Measurements from ENCODE around the gene CLCN2. TPM values are rescaled to one million over a fixed set of nuclear protein-coding genes. Genes with fewer than 3 reads are reported as not detected.
A peak's percentile ranks its signal among the peaks of the same experiment; 100 is the strongest.

Gene CLCN2
- 1 to 10 TPM; 2.3 to 2.6 TPM for total RNA-seq
- long read RNA-seq, partial matches to known transcripts = 0 of 1 reads
- long read RNA-seq, other reads (novel, unspliced or antisense) = 1 of 1 reads

GRCh38 chr3:184361532-184361931, at the start of gene CLCN2, which contains the start of gene POLR2H:
CLCN2 (minus strand) TSS chr3:184361605; CDS start chr3:184361479, 126 bp downstream.
POLR2H (plus strand) TSS chr3:184361710; CDS start chr3:184363493, 1,783 bp downstream.
- DNase-seq (peak; percentile 70), ATAC-seq (peak; percentile 72 to 74)
- intact Hi-C loops (cut with DNase I) = no loop called here

GRCh38 chr3:184409946-184410500, 48.6 kb upstream of the CLCN2 start:
- intact Hi-C loops (cut with DNase I) = loop anchor here in 1 of 2 donors (10.0 kb wide), 1 partner anchor 105 kb away; no protein-coding TSS in a partner anchor
- ATAC-seq (no peak), DNase-seq (no peak)

- DNase-seq (no peak), ATAC-seq (no peak)
- intact Hi-C loops (cut with DNase I) = no loop called here
Measured at GRCh38 chr3:184409331-184409926, 48.0 kb upstream of the CLCN2 start.

- no peak for DNase-seq
- ATAC-seq = no peak
- intact Hi-C loops (cut with DNase I) = no loop called here
Measured at GRCh38 chr3:184405075-184406030, 43.9 kb upstream of the CLCN2 start.

- intact Hi-C loops (cut with DNase I) = no loop called here
- peak in 1 of 2 donors; percentile 90 for ATAC-seq
- DNase-seq = no peak
Measured at GRCh38 chr3:184399410-184399809, 38.0 kb upstream of the CLCN2 start.

GRCh38 chr3:184395320-184395660, 33.9 kb upstream of the CLCN2 start:
- intact Hi-C loops (cut with DNase I) = no loop called here
- DNase-seq (no peak), ATAC-seq (no peak)

- no peak for ATAC-seq
- DNase-seq = no peak
- intact Hi-C loops (cut with DNase I) = no loop called here
Measured at GRCh38 chr3:184391266-184391665, 29.9 kb upstream of the CLCN2 start.

- intact Hi-C loops (cut with DNase I) = loop anchor here in 1 of 2 donors (10.0 kb wide), 1 partner anchor 395 kb away; no protein-coding TSS in a partner anchor
- ATAC-seq (no peak), DNase-seq (no peak)
Measured at GRCh38 chr3:184389935-184390528, 28.6 kb upstream of the CLCN2 start.

GRCh38 chr3:184389384-184389783, 28.0 kb upstream of the CLCN2 start:
- ATAC-seq (no peak), DNase-seq (no peak)
- intact Hi-C loops (cut with DNase I) = loop anchor here in 1 of 2 donors (10.0 kb wide), 1 partner anchor 395 kb away; no protein-coding TSS in a partner anchor

- DNase-seq = no peak
- no peak for ATAC-seq
- intact Hi-C loops (cut with DNase I) = loop anchor here in 1 of 2 donors (10.0 kb wide), 1 partner anchor 396 kb away; no protein-coding TSS in a partner anchor
Measured at GRCh38 chr3:184388936-184389230, 27.5 kb upstream of the CLCN2 start.

- intact Hi-C loops (cut with DNase I) = loop anchor here in 1 of 2 donors (10.0 kb wide), 1 partner anchor 396 kb away; no protein-coding TSS in a partner anchor
- no peak for DNase-seq
- ATAC-seq = no peak
Measured at GRCh38 chr3:184388164-184388935, 26.9 kb upstream of the CLCN2 start.

- DNase-seq (no peak), ATAC-seq (no peak)
- intact Hi-C loops (cut with DNase I) = loop anchor here in 1 of 2 donors (10.0 kb wide), 1 partner anchor 398 kb away; no protein-coding TSS in a partner anchor
Measured at GRCh38 chr3:184387174-184387714, 25.8 kb upstream of the CLCN2 start.

GRCh38 chr3:184386047-184386806, 24.8 kb upstream of the CLCN2 start:
- intact Hi-C loops (cut with DNase I) = loop anchor here in 1 of 2 donors (10.0 kb wide), 1 partner anchor 399 kb away; no protein-coding TSS in a partner anchor
- ATAC-seq (no peak), DNase-seq (no peak)

- no peak for DNase-seq
- intact Hi-C loops (cut with DNase I) = loop anchor here in 1 of 2 donors (10.0 kb wide), 1 partner anchor 400 kb away; no protein-coding TSS in a partner anchor
- no peak for ATAC-seq
Measured at GRCh38 chr3:184384856-184385422, 23.5 kb upstream of the CLCN2 start.

GRCh38 chr3:184384342-184384741, 22.9 kb upstream of the CLCN2 start:
- ATAC-seq = no peak
- intact Hi-C loops (cut with DNase I) = loop anchor here in 1 of 2 donors (10.0 kb wide), 1 partner anchor 400 kb away; no protein-coding TSS in a partner anchor
- no peak for DNase-seq

- ATAC-seq (no peak), DNase-seq (no peak)
- intact Hi-C loops (cut with DNase I) = loop anchor here in 1 of 2 donors (10.0 kb wide), 1 partner anchor 402 kb away; no protein-coding TSS in a partner anchor
Measured at GRCh38 chr3:184383033-184383740, 21.8 kb upstream of the CLCN2 start.

Measured in left cardiac atrium (tissue), 4 donors.